Left renal pelvis (tissue), 4 donors: Measurements from ENCODE around the gene CHPF. TPM values are rescaled to one million over a fixed set of nuclear protein-coding genes. Genes with fewer than 3 reads are reported as not detected.

ENCODE experiments used
- DNase-seq, 4 donors: peaks; one replicate each; pipeline ENCODE4 v3.0.0-alpha.2; 2013; ENCODE audit warnings: low read depth in 4 of 4, low spot score in 3 of 4
- polyA plus RNA-seq, 4 donors: library from polyadenylated mRNA; unstranded; fragments of 120-200 nt; gene quantifications; one replicate each; pipeline ENCODE4 v1.2.1, GENCODE V29; 2013; ENCODE audit not compliant: insufficient read length in 4 of 4

CHPF gene
- polyA plus RNA-seq, 4 donors: 27.4 to 75.8 (median 33.2) TPM

GRCh38 chr2:219516888-219517287 is 26.7 kb downstream of the CHPF start:
- no peak for DNase-seq

- no peak for DNase-seq
Observed at GRCh38 chr2:219515874-219516629, 27.6 kb downstream of the CHPF start.

- no peak for DNase-seq
Observed at GRCh38 chr2:219514836-219515235, 28.8 kb downstream of the CHPF start.

GRCh38 chr2:219514196-219514761 is 29.3 kb downstream of the CHPF start, which contains the start of gene ASIC4:
Gene ASIC4 (plus strand): TSS chr2:219514482. CDS start chr2:219514725, 243 bp downstream.
- no peak for DNase-seq

GRCh38 chr2:219513787-219514186 is 29.8 kb downstream of the CHPF start:
- DNase-seq: no peak

- no peak for DNase-seq
Observed at GRCh38 chr2:219512524-219513216, 30.9 kb downstream of the CHPF start.

- DNase-seq: no peak
Observed at GRCh38 chr2:219511547-219512325, 31.9 kb downstream of the CHPF start.

GRCh38 chr2:219510512-219511135 is 33.0 kb downstream of the CHPF start:
- no peak for DNase-seq

- no peak for DNase-seq
Observed at GRCh38 chr2:219509780-219510511, 33.7 kb downstream of the CHPF start.

GRCh38 chr2:219508971-219509779 is 34.4 kb downstream of the CHPF start:
- DNase-seq: no peak

- no peak for DNase-seq
Observed at GRCh38 chr2:219508444-219508734, 35.2 kb downstream of the CHPF start.

- DNase-seq: no peak
Observed at GRCh38 chr2:219507581-219508443, 35.8 kb downstream of the CHPF start.

- DNase-seq: no peak
Observed at GRCh38 chr2:219506802-219507526, 36.6 kb downstream of the CHPF start.

- DNase-seq: no peak
Observed at GRCh38 chr2:219506153-219506801, 37.3 kb downstream of the CHPF start.

- no peak for DNase-seq
Observed at GRCh38 chr2:219505585-219505984, 38.0 kb downstream of the CHPF start.

GRCh38 chr2:219502618-219503017 is 41.0 kb downstream of the CHPF start:
- DNase-seq: no peak

- DNase-seq: no peak
Observed at GRCh38 chr2:219501849-219502248, 41.8 kb downstream of the CHPF start.
